ENCODE data around the gene SCAF8. TPM values are rescaled to one million over a fixed set of nuclear protein-coding genes. Genes with fewer than 3 reads are reported as not detected.

SCAF8 gene
- total and polyA plus RNA-seq, 9 of the 15 experiments (the other 6 are each of a cell fraction or from before 2014, with no cell fraction given) = 10.5 to 46.6 (median 23.2) TPM

GRCh38 chr6:154733626-154734382 lies 588 bp downstream of the SCAF8 start (continued):
- TF ChIP-seq CHD7 (IDR thresholded peaks at IDR 0.05; ENCODE audit: low read depth, low read length) = no peak
- TF ChIP-seq RNF219 (CRISPR knock-in tag; IDR thresholded peaks at IDR 0.05) = no peak
- TF ChIP-seq HDAC6 (IDR thresholded peaks at IDR 0.05; ENCODE audit: low read depth, low read length) = no peak
- TF ChIP-seq ZNF695 (CRISPR knock-in tag; IDR thresholded peaks at IDR 0.05) = no peak
- TF ChIP-seq COPS2 (conservative IDR thresholded peaks at IDR 0.05) = no peak

Data from K562 (cell line).